ENCODE measurements around the gene STARD13. TPM values are rescaled to one million over a fixed set of nuclear protein-coding genes. Genes with fewer than 3 reads are reported as not detected.

STARD13 gene
- total RNA-seq, 2 experiments from 2014 or later, result 0.57 TPM; not detected in 1

DNA sequence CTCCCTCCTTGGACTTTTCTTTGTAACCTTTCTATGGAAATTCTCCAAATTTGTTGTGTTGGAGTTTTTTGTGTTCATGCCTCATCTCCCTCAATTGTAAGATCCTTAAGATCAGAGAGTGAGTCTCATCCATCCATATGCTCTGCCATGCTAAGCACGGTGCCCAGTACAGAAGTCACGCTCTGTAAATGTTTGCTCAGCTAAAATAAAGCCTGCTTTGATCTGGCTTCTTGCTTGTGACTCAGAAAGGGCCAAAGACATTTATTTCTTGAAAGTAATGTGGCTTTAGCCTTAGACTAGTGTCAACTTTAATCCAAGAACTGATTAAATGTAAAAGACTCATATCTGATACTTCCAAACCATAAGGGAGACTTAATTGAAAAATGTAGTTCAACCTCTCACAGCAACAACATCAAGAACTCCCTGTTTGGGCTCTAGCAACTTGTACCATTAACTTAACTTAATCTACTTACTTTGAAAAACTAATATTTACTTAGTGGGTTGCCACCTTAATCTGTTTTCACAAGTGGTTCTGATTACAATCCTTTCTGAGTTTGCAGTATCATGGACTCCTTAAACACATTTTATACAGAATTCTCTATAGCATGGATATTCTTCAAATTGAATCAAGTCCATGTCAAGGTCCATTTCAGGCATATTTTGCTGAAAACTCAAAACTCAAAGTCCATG lies 169.1 kb downstream of the STARD13 start:
- Histone ChIP-seq H3K9me3 (ENCODE audit: low read length) (no peaks in the 10 kb centered on the region), H3K4me1 (ENCODE audit: insufficient read depth, low read length, poor library complexity, severe bottlenecking) (no peaks in the 10 kb centered on the region), H2AFZ (ENCODE audit: low read length) (no peak overlapping the region), H3K36me3 (ENCODE audit: insufficient read depth, low read length) (no peaks in the 10 kb centered on the region), H3K27ac (ENCODE audit: low read depth, low read length, poor library complexity, severe bottlenecking) (no peak overlapping the region), H3K9me2 (ENCODE audit: insufficient read depth, low read length) (no peaks in the 10 kb centered on the region), H3K4me3 (ENCODE audit: low read depth, low read length, poor library complexity, severe bottlenecking) (no peak overlapping the region), H3K79me2 (ENCODE audit: insufficient read depth, low read depth, low read length) (no peaks in the 10 kb centered on the region), H3K4me2 (ENCODE audit: low read length) (no peak overlapping the region), H4K20me1 (ENCODE audit: insufficient read depth, low read length) (no peaks in the 10 kb centered on the region)
- ChIA-PET CTCF (ENCODE audit: unreplicated experiment) (no interaction called here), POLR2A (no interaction called here)
- TF ChIP-seq EZH2phosphoT487 (IDR thresholded peaks at IDR 0.05; ENCODE audit: borderline replicate concordance, low read depth, low read length), result no peak
- TF ChIP-seq, protein P1, sequence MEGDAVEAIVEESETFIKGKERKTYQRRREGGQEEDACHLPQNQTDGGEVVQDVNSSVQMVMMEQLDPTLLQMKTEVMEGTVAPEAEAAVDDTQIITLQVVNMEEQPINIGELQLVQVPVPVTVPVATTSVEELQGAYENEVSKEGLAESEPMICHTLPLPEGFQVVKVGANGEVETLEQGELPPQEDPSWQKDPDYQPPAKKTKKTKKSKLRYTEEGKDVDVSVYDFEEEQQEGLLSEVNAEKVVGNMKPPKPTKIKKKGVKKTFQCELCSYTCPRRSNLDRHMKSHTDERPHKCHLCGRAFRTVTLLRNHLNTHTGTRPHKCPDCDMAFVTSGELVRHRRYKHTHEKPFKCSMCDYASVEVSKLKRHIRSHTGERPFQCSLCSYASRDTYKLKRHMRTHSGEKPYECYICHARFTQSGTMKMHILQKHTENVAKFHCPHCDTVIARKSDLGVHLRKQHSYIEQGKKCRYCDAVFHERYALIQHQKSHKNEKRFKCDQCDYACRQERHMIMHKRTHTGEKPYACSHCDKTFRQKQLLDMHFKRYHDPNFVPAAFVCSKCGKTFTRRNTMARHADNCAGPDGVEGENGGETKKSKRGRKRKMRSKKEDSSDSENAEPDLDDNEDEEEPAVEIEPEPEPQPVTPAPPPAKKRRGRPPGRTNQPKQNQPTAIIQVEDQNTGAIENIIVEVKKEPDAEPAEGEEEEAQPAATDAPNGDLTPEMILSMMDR (conservative IDR thresholded peaks at IDR 0.05; ENCODE audit: low read length), result no peak
- no peak for DNase-seq (ENCODE audit: low spot score)
- intact Hi-C loops (cut with micrococcal nuclease; ENCODE audit: unreplicated experiment), result loop anchor here (10.0 kb wide), 1 partner anchor 608 kb away; no protein-coding TSS in a partner anchor
- BruUV-seq (replicated peaks), result no TSS peak

DNA sequence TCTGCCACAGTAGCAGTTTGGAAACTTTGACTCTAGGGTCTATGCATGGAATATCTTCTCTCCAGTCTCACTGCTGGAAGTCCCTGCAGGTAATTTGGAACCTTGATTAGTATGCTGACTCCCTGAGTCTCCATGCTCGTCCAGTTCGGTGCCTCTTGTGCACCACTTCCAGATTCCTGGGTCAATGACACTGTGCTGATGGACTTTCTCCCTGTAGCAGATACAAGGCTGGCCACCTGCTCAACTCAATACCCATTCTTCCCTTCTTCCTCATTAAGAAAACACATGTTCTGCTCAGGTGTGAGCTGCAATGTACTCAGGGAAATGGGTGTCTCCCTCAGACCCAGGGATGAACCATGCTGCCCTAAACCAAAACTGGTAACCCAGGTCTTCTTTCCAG lies 170.3 kb downstream of the STARD13 start:
- no TSS peak for BruUV-seq (replicated peaks)
- H4K20me1 ChIP-seq (ENCODE audit: insufficient read depth, low read length), result no peaks in the 10 kb centered on the region
- ChIA-PET CTCF (ENCODE audit: unreplicated experiment) (interaction anchor here (1.1 kb wide), 1 partner anchor 10 kb away, joined by 3 read pairs; no protein-coding TSS in a partner anchor), POLR2A (interaction anchor here (0.6 kb wide), 1 partner anchor 617 kb away, joined by 5 read pairs; no protein-coding TSS in a partner anchor)
- H3K79me2 ChIP-seq (ENCODE audit: insufficient read depth, low read depth, low read length), result no peaks in the 10 kb centered on the region
- TF ChIP-seq, protein P1 (conservative IDR thresholded peaks at IDR 0.05; ENCODE audit: low read length), result no peak
- no peak for TF ChIP-seq EZH2phosphoT487 (IDR thresholded peaks at IDR 0.05; ENCODE audit: borderline replicate concordance, low read depth, low read length)
- H3K9me2 ChIP-seq (ENCODE audit: insufficient read depth, low read length), result no peaks in the 10 kb centered on the region
- peaks cover 11% of the 10 kb centered on the region for H3K4me1 ChIP-seq (ENCODE audit: insufficient read depth, low read length, poor library complexity, severe bottlenecking)
- no peak overlapping the region for H2AFZ ChIP-seq (ENCODE audit: low read length)
- intact Hi-C loops (cut with micrococcal nuclease; ENCODE audit: unreplicated experiment), result loop anchor here (10.0 kb wide), 1 partner anchor 610 kb away; no protein-coding TSS in a partner anchor
- H3K27ac ChIP-seq (ENCODE audit: low read depth, low read length, poor library complexity, severe bottlenecking), result no peak overlapping the region
- H3K36me3 ChIP-seq (ENCODE audit: insufficient read depth, low read length), result no peaks in the 10 kb centered on the region
- no peak for DNase-seq (ENCODE audit: low spot score)
- H3K9me3 ChIP-seq (ENCODE audit: low read length), result no peaks in the 10 kb centered on the region
- no peak overlapping the region for H3K4me3 ChIP-seq (ENCODE audit: low read depth, low read length, poor library complexity, severe bottlenecking)
- no peak overlapping the region for H3K4me2 ChIP-seq (ENCODE audit: low read length)

DNA sequence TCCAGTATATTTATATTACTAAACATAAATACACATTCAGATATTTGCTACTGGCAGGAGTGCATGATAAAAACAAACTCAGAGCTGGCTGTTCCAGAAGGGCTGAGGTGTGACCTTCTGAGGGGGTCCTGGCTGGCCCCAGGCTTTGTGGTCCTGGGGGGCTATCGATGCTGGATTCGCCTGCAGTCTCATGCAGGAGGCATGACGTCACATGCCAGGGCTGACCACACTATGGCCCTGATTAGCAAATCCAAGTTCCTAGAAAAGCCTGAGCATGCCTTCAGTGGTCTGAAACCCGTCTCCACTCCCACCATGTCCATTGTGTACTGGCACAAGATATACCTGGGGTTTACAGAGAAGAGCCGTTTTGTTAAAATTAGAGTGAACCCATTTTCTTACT lies 171.4 kb downstream of the STARD13 start:
- H4K20me1 ChIP-seq (ENCODE audit: insufficient read depth, low read length), result no peaks in the 10 kb centered on the region
- H3K9me2 ChIP-seq (ENCODE audit: insufficient read depth, low read length), result no peaks in the 10 kb centered on the region
- DNase-seq (ENCODE audit: low spot score), result no peak
- H3K9me3 ChIP-seq (ENCODE audit: low read length), result no peaks in the 10 kb centered on the region
- no peaks in the 10 kb centered on the region for H3K36me3 ChIP-seq (ENCODE audit: insufficient read depth, low read length)
- ChIA-PET POLR2A (no interaction called here), CTCF (ENCODE audit: unreplicated experiment) (interaction anchor here (1.1 kb wide), 1 partner anchor 11 kb away, joined by 3 read pairs; no protein-coding TSS in a partner anchor)
- no TSS peak for BruUV-seq (replicated peaks)
- no peak overlapping the region for H3K4me3 ChIP-seq (ENCODE audit: low read depth, low read length, poor library complexity, severe bottlenecking)
- TF ChIP-seq, protein P1 (conservative IDR thresholded peaks at IDR 0.05; ENCODE audit: low read length), result no peak
- TF ChIP-seq EZH2phosphoT487 (IDR thresholded peaks at IDR 0.05; ENCODE audit: borderline replicate concordance, low read depth, low read length), result no peak
- intact Hi-C loops (cut with micrococcal nuclease; ENCODE audit: unreplicated experiment), result loop anchor here (10.0 kb wide), 1 partner anchor 611 kb away; no protein-coding TSS in a partner anchor
- no peak overlapping the region for H3K4me2 ChIP-seq (ENCODE audit: low read length)
- peaks cover 15% of the 10 kb centered on the region for H3K4me1 ChIP-seq (ENCODE audit: insufficient read depth, low read length, poor library complexity, severe bottlenecking)
- no peak overlapping the region for H2AFZ ChIP-seq (ENCODE audit: low read length)
- no peaks in the 10 kb centered on the region for H3K79me2 ChIP-seq (ENCODE audit: insufficient read depth, low read depth, low read length)
- H3K27ac ChIP-seq (ENCODE audit: low read depth, low read length, poor library complexity, severe bottlenecking), result no peak overlapping the region

All from OCI-LY7 (cell line).